ENCODE measurements around the gene PFAS.

Gene PFAS

DNA sequence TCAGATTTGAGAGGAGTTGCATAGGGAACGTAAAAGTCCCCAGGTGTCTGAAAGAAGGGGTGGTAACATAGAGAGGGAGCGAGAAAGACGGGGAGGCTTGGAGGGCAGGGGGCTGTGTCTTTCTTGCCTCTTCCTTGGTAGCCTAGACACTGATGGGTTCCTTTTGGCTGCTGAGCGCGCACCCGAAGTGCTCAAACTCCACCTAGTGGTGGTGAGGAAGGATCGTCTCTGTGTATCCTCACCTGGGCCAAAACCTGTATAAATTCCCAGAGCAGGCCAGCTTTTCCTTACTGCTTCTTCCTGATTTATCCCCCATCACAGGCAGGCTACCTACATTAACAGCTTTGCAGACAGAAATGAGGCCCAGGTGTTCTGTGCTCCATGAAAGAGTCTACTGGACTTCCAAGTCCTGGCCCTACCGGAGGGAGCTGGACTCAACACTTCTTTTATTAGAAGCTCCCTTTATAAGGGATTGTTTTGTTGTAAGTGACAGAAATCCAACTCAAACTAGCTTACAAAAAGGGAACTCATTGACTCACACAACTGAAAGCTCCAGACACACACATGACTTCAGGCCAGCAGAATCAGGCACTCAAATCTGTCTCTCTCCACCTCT is 51.6 kb downstream of the PFAS start:
- DNase-seq, result peak; percentile 75 to 83

DNA sequence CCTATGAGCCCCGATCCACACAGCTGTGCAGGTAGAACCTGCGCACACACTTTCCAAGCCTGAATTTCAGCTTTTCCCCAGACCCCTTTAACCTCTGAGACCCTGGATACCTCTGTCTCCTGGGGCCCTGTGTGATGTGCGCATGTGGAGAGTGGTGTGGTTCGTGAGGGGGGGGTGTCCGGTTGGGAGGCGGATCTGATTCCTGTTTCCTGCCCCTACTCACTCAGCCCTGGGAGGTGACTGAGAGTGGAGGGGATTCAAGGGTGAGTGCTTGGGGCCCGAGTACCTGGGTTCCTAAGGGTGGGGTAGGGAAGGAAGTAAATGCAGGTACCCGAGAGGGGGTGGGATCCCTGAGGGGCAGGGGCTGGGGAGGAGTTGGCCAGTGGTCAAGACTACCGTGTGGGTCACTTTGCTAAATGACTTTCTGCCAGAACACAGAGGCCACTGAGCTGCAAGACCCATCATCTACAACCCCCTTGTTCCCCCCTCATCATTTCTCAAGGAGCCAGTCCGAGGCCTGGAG is 61.6 kb downstream of the PFAS start:
- no peak for DNase-seq

- no peak for DNase-seq
These were observed 62.2 kb downstream of the PFAS start for GRCh38 chr17:8311131-8311790.

GRCh38 chr17:8312251-8312650 is 63.2 kb downstream of the PFAS start:
- DNase-seq, result no peak

DNA sequence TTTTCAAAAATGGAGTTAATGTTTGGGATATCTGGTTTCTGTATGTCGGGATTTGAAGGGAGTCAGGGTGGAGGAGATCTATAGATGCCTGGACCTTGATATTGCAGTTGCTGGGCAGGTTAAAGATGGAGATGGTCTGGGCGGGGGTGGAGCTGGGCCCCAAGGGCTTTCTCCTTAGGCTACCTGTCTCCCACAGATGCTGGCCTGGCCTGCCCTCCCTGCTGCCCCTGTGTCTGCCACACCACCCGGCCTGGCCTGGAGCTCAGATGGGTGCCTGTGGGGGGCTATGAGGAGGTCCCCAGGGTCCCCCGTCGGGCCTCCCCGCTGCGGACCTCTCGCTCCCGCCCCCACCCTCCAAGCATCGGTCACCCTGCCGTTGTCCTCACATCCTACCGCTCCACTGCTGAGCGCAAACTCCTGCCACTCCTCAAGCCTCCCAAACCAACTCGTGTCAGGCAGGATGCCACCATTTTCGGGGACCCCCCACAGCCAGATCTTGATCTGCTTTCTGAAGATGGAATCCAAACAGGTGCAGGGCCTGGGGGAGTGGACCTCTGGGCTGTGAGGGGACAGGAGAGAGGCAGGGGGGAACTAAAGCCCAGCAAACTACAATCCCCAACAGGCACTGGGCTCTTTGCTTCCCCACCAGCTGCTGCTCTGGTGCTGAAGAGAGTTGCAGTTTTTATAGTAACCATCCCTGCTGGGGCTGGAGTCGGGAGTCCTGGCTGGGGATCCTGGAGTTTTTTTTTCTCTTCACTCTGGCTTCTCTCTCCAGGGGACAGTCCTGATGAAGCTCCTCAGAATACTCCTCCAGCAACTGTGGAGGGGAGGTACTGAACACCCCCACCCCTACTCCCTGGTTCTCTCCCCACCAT is 63.9 kb downstream of the PFAS start:
- DNase-seq, result no peak

DNA sequence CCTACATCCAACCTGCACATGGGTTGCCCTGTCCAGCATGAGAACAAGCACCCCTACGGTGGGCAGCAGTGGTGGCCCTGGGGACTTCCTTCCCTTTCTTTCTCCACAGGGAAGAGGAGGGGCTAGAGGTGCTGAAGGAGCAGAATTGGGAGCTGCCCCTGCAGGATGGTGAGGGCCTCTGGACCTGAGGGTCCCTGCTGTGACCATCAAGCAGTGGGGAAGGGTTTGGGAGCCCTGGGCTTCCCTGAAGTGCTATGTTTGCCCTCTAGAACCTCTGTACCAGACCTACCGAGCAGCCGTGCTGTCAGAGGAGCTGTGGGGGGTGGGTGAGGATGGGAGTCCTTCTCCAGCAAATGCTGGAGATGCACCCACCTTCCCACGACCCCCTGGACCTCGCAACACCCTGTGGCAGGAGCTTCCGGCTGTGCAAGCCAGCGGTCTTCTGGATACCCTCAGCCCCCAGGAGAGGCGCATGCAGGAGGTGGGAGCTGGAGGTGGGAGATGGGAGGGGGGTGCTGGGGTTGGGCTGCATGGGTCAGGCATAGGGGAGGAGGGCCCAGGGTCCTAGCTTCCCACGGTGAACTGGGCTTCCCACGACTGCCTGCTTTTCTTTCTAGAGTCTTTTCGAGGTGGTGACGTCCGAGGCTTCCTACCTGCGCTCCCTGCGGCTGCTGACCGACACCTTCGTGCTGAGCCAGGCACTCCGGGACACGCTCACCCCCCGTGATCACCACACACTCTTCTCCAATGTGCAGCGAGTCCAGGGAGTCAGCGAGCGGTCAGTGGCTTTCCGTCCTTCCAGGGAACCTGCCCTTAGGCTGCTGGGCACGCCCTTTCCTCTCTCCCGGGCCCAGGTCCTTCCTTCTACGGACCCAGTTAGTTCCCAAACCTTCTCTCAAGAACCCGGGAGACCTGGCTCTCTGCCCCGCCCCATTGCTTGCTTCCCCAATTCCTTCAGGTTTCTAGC is 66.0 kb downstream of the PFAS start:
- no peak for DNase-seq

DNA sequence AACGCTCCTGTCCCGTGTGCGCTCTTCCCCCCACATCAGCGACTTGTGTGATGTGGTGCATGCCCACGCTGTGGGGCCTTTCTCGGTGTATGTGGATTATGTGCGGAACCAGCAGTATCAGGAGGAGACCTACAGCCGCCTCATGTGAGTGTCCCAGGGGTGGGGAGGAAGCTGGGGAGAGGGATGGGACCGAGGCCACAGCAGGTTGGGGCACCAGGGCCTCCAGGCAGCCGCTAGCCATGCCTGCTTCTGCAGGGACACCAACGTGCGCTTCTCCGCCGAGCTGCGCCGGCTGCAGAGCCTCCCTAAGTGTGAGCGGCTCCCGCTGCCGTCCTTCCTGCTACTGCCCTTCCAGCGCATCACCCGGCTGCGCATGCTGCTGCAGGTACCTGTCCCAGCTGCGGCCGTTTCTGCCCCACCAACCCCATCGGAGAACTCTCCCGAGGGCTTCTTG is 66.7 kb downstream of the PFAS start:
- DNase-seq, result no peak

DNA sequence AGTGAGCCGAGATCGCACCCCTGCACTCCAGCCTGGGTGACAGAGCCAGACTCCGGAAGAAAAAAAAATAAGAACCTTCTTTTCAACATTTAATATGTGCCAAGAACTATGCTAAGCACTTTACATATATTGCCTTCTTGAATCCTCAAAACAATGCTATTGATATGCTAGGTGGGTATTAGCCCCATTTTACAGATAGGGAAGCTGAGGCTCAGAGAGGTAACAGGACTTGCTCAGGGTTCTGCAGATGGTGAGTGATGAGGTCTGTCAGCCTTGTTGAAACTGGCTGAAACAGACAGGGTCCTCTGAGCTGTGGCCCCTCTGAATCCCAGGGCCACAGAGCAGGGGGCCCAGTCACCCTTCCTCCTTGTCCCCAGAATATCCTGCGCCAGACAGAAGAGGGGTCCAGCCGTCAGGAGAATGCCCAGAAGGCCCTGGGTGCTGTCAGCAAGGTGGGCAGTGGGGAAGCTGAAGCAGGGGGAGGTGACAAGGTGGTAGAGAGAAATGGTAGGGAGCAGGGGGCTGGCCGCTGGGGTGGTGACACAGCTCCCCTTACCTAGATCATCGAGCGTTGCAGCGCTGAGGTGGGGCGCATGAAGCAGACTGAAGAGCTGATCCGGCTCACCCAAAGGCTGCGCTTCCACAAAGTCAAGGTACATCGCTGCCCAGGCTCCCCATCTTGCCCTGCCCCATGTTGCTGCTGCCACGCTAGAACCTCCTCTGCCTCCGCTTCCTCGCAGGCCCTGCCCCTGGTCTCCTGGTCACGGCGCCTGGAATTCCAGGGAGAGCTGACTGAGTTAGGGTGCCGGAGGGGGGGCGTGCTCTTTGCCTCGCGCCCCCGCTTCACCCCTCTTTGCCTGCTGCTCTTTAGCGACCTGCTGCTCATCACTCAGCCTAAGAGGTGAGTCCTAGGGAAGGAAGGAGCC is 69.2 kb downstream of the PFAS start:
- no peak for DNase-seq
